Loucy (cell line): ENCODE measurements around the gene TACC2.

Experiments
- H2AFZ ChIP-seq: fragments of 200-600 bp; sonication (generic); 2 replicates; pipeline ENCODE4 v1.6.0; 2016; ENCODE audit warnings: antibody characterized with exemption, mild to moderate bottlenecking, low read length, moderate library complexity
- H3F3A ChIP-seq: fragments of 200-600 bp; 2 replicates; pipeline ENCODE4 v1.6.0; 2016; ENCODE audit warnings: antibody characterized with exemption, low read depth, mild to moderate bottlenecking
- H3K27me3 ChIP-seq: fragments of 200-600 bp; sonication (generic); 2 replicates; pipeline ENCODE4 v1.6.1; 2014; ENCODE audit warnings: low read length, mild to moderate bottlenecking; ENCODE audit not compliant: insufficient read depth, poor library complexity, severe bottlenecking
- H3K36me3 ChIP-seq: fragments of 200-600 bp; sonication (generic); 2 replicates; pipeline ENCODE4 v1.6.1; 2016; ENCODE audit warnings: low read length; ENCODE audit not compliant: insufficient read depth
- H3K4me1 ChIP-seq: fragments of 200-600 bp; sonication (generic); 2 replicates; pipeline ENCODE4 v1.5.1; 2014; ENCODE audit warnings: low read length, mild to moderate bottlenecking; ENCODE audit not compliant: insufficient read depth, poor library complexity, severe bottlenecking
- H3K4me2 ChIP-seq: fragments of 200-600 bp; sonication (generic); 2 replicates; pipeline ENCODE4 v1.6.0; 2014; ENCODE audit warnings: antibody characterized with exemption, low read length, low read depth, mild to moderate bottlenecking; ENCODE audit not compliant: poor library complexity, severe bottlenecking
- H3K4me3 ChIP-seq: fragments of 200-600 bp; sonication (generic); 2 replicates; pipeline ENCODE4 v1.5.1; 2014; ENCODE audit warnings: low read length, mild to moderate bottlenecking, mixed read lengths; ENCODE audit not compliant: poor library complexity, severe bottlenecking
- H3K79me2 ChIP-seq: fragments of 200-600 bp; sonication (generic); 2 replicates; pipeline ENCODE4 v1.6.1; 2014; ENCODE audit warnings: low read length; ENCODE audit not compliant: insufficient read depth
- H3K9ac ChIP-seq: fragments of 200-600 bp; sonication (generic); 2 replicates; pipeline ENCODE4 v1.6.0; 2014; ENCODE audit warnings: mild to moderate bottlenecking, low read depth, low read length, moderate library complexity; ENCODE audit not compliant: poor library complexity, severe bottlenecking
- H3K9me2 ChIP-seq: fragments of 200-600 bp; sonication (generic); replicated peaks from 2 replicates; pipeline ENCODE4 v1.6.1; 2016; ENCODE audit warnings: low read depth, low read length, mixed read lengths
- H3K9me3 ChIP-seq: fragments of 200-600 bp; sonication (generic); 2 replicates; pipeline ENCODE4 v1.6.1; 2014; ENCODE audit warnings: mild to moderate bottlenecking, antibody characterized with exemption, low read length, low read depth; ENCODE audit not compliant: insufficient read depth
- H4K20me1 ChIP-seq: fragments of 200-600 bp; sonication (generic); 2 replicates; pipeline ENCODE4 v1.6.0; 2014; ENCODE audit warnings: antibody characterized with exemption, low read length, mild to moderate bottlenecking; ENCODE audit not compliant: insufficient read depth, poor library complexity, severe bottlenecking
- CTCF ChIP-seq: fragments of 200-600 bp; sonication (generic); conservative IDR thresholded peaks from 2 replicates; pipeline ENCODE4 v1.5.1; 2014; ENCODE audit warnings: mild to moderate bottlenecking, antibody characterized with exemption, low read length
- EZH2phosphoT487 ChIP-seq: fragments of 200-600 bp; IDR thresholded peaks from 2 replicates; pipeline ENCODE4 v1.6.1; 2018; ENCODE audit warnings: antibody characterized with exemption, mild to moderate bottlenecking, moderate library complexity, borderline replicate concordance

TACC2 gene

GRCh38 chr10:122182308-122182707, 193.3 kb downstream of the TACC2 start:
- Histone ChIP-seq H2AFZ (no peak overlapping the region), H3K36me3 (no peaks in the 10 kb centered on the region), H4K20me1 (no peaks in the 10 kb centered on the region), H3K9ac (no peak overlapping the region), H3K27me3 (no peaks in the 10 kb centered on the region), H3F3A (no peaks in the 10 kb centered on the region), H3K9me3 (no peaks in the 10 kb centered on the region), H3K4me2 (no peak overlapping the region), H3K4me3 (no peak overlapping the region), H3K79me2 (no peaks in the 10 kb centered on the region), H3K4me1 (no peaks in the 10 kb centered on the region), H3K9me2 (no peaks in the 10 kb centered on the region)
- TF ChIP-seq CTCF (no peak), EZH2phosphoT487 (no peak)

GRCh38 chr10:122184254-122184653, 195.3 kb downstream of the TACC2 start:
- TF ChIP-seq CTCF = no peak
- no peak for TF ChIP-seq EZH2phosphoT487
- Histone ChIP-seq H4K20me1 (no peaks in the 10 kb centered on the region), H3K79me2 (no peaks in the 10 kb centered on the region), H3K36me3 (no peaks in the 10 kb centered on the region), H3K9me3 (no peaks in the 10 kb centered on the region), H3K9me2 (no peaks in the 10 kb centered on the region), H2AFZ (no peak overlapping the region), H3K9ac (no peak overlapping the region), H3F3A (no peaks in the 10 kb centered on the region), H3K4me1 (no peaks in the 10 kb centered on the region), H3K4me3 (no peak overlapping the region), H3K27me3 (no peaks in the 10 kb centered on the region), H3K4me2 (no peak overlapping the region)

DNA sequence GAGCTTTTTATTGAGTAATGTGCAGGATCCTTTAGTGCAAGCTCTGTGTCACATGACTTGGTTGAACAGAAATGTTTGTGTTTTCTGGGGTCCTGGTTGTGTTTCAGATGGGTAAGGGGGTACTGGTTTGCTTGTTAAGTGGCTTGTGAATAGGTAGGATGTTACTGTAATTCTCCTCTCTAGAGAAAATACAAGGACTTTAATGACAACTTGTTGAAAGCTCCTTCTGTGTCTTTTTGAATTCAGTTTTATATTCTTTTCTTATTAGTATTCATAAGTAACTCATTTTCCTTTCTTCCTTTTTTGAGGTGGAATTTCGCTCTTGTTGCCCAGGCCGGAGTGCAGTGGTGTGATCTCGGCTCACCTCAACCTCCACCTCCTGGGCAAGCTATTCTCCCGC, 196.7 kb downstream of the TACC2 start:
- H3K79me2 ChIP-seq = no peaks in the 10 kb centered on the region
- H3F3A ChIP-seq = no peaks in the 10 kb centered on the region
- TF ChIP-seq CTCF (no peak), EZH2phosphoT487 (no peak)
- no peaks in the 10 kb centered on the region for H3K4me1 ChIP-seq
- H3K9ac ChIP-seq = no peak overlapping the region
- H3K27me3 ChIP-seq = no peaks in the 10 kb centered on the region
- no peaks in the 10 kb centered on the region for H4K20me1 ChIP-seq
- H3K9me2 ChIP-seq = no peaks in the 10 kb centered on the region
- no peaks in the 10 kb centered on the region for H3K9me3 ChIP-seq
- no peaks in the 10 kb centered on the region for H3K36me3 ChIP-seq
- no peak overlapping the region for H3K4me3 ChIP-seq
- no peak overlapping the region for H3K4me2 ChIP-seq
- H2AFZ ChIP-seq = no peak overlapping the region
